Testis (tissue), 2 donors: ENCODE data around the gene EFTUD2.

ENCODE experiments used
- POLR2A ChIP-seq: fragments of 450-650 bp; IDR thresholded peaks from one replicate; pipeline ENCODE4 v1.6.1; 2017; ENCODE audit warnings: antibody characterized with exemption, mild to moderate bottlenecking, moderate library complexity
- TF ChIP-seq, protein P1 (sequence below), 3 experiments: fragments of 450-650 bp in 2 of 3; fragments of 200-600 bp in 1 of 3; sonication (generic) in 1 of 3; IDR thresholded peaks; one replicate each; pipeline ENCODE4 v1.5.1; 2016 to 2019; ENCODE audit warnings: antibody characterized with exemption in 3 of 3, mild to moderate bottlenecking in 2 of 3, moderate library complexity in 1 of 3

DNA sequence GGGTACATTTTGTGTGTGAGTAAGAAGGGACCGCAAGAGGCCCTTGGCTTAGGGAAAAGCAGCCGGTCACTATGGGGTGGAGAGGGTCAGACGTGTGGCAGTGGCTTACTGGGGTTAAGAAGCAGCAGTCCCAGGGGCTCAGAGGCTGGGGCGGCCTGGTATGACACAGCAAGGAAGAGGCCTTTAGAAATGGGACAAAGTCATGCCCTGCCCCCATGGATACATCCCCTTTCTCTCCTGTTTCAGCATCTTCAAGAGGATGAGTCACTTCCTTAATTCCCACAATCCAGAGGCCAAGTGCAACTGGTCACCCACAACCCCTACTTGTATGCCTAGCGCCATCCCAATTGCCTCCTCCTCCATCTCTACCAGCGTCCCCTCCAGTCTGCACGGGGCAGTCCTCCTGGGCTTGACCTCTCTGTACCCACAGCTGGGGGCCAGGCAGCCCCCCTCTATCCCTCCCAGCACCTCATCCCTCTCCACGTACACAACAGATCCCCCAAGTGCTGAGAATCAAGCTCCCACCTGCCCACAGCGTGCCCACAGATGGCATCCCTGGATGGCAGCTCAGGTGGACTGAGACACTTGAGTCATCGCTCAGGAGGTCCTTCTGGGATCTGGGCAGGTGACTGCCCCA lies 6.9 kb upstream of the EFTUD2 start:
- TF ChIP-seq, protein P1, sequence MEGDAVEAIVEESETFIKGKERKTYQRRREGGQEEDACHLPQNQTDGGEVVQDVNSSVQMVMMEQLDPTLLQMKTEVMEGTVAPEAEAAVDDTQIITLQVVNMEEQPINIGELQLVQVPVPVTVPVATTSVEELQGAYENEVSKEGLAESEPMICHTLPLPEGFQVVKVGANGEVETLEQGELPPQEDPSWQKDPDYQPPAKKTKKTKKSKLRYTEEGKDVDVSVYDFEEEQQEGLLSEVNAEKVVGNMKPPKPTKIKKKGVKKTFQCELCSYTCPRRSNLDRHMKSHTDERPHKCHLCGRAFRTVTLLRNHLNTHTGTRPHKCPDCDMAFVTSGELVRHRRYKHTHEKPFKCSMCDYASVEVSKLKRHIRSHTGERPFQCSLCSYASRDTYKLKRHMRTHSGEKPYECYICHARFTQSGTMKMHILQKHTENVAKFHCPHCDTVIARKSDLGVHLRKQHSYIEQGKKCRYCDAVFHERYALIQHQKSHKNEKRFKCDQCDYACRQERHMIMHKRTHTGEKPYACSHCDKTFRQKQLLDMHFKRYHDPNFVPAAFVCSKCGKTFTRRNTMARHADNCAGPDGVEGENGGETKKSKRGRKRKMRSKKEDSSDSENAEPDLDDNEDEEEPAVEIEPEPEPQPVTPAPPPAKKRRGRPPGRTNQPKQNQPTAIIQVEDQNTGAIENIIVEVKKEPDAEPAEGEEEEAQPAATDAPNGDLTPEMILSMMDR (IDR thresholded peaks at IDR 0.05): no peak
- no peak for TF ChIP-seq POLR2A
